ENCODE results near the gene CEP126. TPM values are rescaled to one million over a fixed set of nuclear protein-coding genes. Genes with fewer than 3 reads are reported as not detected.

Gene CEP126
- total RNA-seq, 1 experiment from 2014 or later, result 2.0 TPM

- TF ChIP-seq EGR1 (IDR thresholded peaks at IDR 0.05; ENCODE audit: low read depth) (no peak), JUND (IDR thresholded peaks at IDR 0.05) (peak; percentile 78)
Measured at GRCh38 chr11:101870510-101870909, 44.3 kb upstream of the CEP126 start (continued).

GRCh38 chr11:101872171-101872882 is 42.5 kb upstream of the CEP126 start:
- no peaks in the 10 kb centered on the region for H3K9me2 ChIP-seq (ENCODE audit: insufficient read depth)
- no peak overlapping the region for H3K4me2 ChIP-seq (ENCODE audit: low read length)
- no peaks in the 10 kb centered on the region for H3K9me3 ChIP-seq (ENCODE audit: control insufficient read depth in 1 of 2, insufficient read depth in 1 of 2, low read depth in 1 of 2, low read length in 2 of 2)
- ChIA-PET POLR2A (no interaction called here), CTCF (interaction anchor here (0.7 to 1.0 kb wide), 2 partner anchors 8 to 10 kb away, joined by 3 read pairs; no protein-coding TSS in a partner anchor), RAD21 (ENCODE audit: low non-redundant PET in 1 of 2, low total read pairs in 2 of 2, uncharacterized antibody in 2 of 2, unreplicated experiment in 2 of 2) (no interaction called here)
- no peaks in the 10 kb centered on the region for H3K79me2 ChIP-seq (ENCODE audit: insufficient read depth, low read length)
- intact Hi-C loops (cut with micrococcal nuclease), result no loop called here
- H3K27ac ChIP-seq (ENCODE audit: low read depth, low read length), result no peak overlapping the region
- TF ChIP-seq SP1 (IDR thresholded peaks at IDR 0.05; ENCODE audit: low read depth) (no peak), MAX (IDR thresholded peaks at IDR 0.05) (no peak), EZH2 (IDR thresholded peaks at IDR 0.05) (no peak), POLR2A (IDR thresholded peaks at IDR 0.05; ENCODE audit: borderline replicate concordance, extremely low read depth, insufficient read depth, insufficient read length) (no peak), SRF (IDR thresholded peaks at IDR 0.05; ENCODE audit: low read depth) (no peak), ZNF274 (IDR thresholded peaks at IDR 0.05; ENCODE audit: low read depth, low read length) (no peak), ZBTB33 (IDR thresholded peaks at IDR 0.05; ENCODE audit: extremely low read depth, insufficient replicate concordance, low read length) (no peak), ZFX (IDR thresholded peaks at IDR 0.05) (no peak), EGR1 (IDR thresholded peaks at IDR 0.05; ENCODE audit: low read depth) (no peak), TCF7L2 (IDR thresholded peaks at IDR 0.05; ENCODE audit: borderline replicate concordance, extremely low read depth, insufficient read depth, insufficient read length) (no peak), YY1 (IDR thresholded peaks at IDR 0.05; ENCODE audit: extremely low read depth, insufficient replicate concordance, low read depth, low read length) (no peak), ATF3 (IDR thresholded peaks at IDR 0.05) (no peak), RAD21 (IDR thresholded peaks at IDR 0.05; ENCODE audit: low read depth) (no peak), SIN3A (IDR thresholded peaks at IDR 0.05; ENCODE audit: low read depth) (no peak), EZH2phosphoT487 (IDR thresholded peaks at IDR 0.05; ENCODE audit: borderline replicate concordance) (no peak)
- H2AFZ ChIP-seq (ENCODE audit: low read depth, low read length, poor library complexity, severe bottlenecking), result no peak overlapping the region
- no peak for ATAC-seq
- H3K4me3 ChIP-seq (replicated peaks in 1 of 2; ENCODE audit: low read depth in 1 of 2, low read length in 2 of 2), result no peak overlapping the region
- no peaks in the 10 kb centered on the region for H3K27me3 ChIP-seq (ENCODE audit: insufficient read depth, low read length)
- H3K9ac ChIP-seq (ENCODE audit: low read length), result no peak overlapping the region
- no TSS peak for BruUV-seq (replicated peaks)
- H3K36me3 ChIP-seq (ENCODE audit: control insufficient read depth in 1 of 2, insufficient read depth in 2 of 2, low read length in 2 of 2), result no peaks in the 10 kb centered on the region
- DNase-seq (ENCODE audit: low read depth, low spot score), result no peak
- peaks cover 0 to 27% of the 10 kb centered on the region in 2 experiments; a peak in 2 of 4 replicates for H3K4me1 ChIP-seq (ENCODE audit: control insufficient read depth in 1 of 2, insufficient read depth in 2 of 2, low read length in 2 of 2)
- H4K20me1 ChIP-seq (ENCODE audit: insufficient read depth), result no peaks in the 10 kb centered on the region
